SU-DHL-6 (cell line): ENCODE data around the gene RAP1GAP2.

Experiments
- H2AFZ ChIP-seq: fragments of 200-600 bp; sonication (generic); 2 replicates; pipeline ENCODE4 v1.6.1; 2014; ENCODE audit warnings: low read depth, mild to moderate bottlenecking, moderate library complexity, mixed read lengths, antibody characterized with exemption, low read length; ENCODE audit not compliant: severe bottlenecking
- H3F3A ChIP-seq: fragments of 200-600 bp; shearing (Covaris generic); 2 replicates; pipeline ENCODE4 v1.6.0; 2016; ENCODE audit warnings: antibody characterized with exemption, mild to moderate bottlenecking; ENCODE audit not compliant: insufficient read depth
- H3K27ac ChIP-seq: fragments of 200-600 bp; sonication (generic); 2 replicates; pipeline ENCODE4 v1.5.1; 2016; ENCODE audit warnings: low read depth, mild to moderate bottlenecking, low read length, moderate library complexity, mixed read lengths
- H3K27me3 ChIP-seq: fragments of 200-600 bp; sonication (generic), shearing (Covaris generic); 2 replicates; pipeline ENCODE4 v1.6.0; 2014; ENCODE audit warnings: mild to moderate bottlenecking, low read length
- H3K36me3 ChIP-seq: fragments of 200-600 bp; sonication (generic); 2 replicates; pipeline ENCODE4 v1.6.1; 2014; ENCODE audit warnings: mild to moderate bottlenecking, low read length, mixed read lengths
- H3K4me2 ChIP-seq: fragments of 300-600, 200-600 bp; shearing (Covaris generic), sonication (generic); 2 replicates; pipeline ENCODE4 v1.6.0; 2014; ENCODE audit warnings: low read length, low read depth, mild to moderate bottlenecking; ENCODE audit not compliant: poor library complexity, severe bottlenecking
- H3K4me3 ChIP-seq: fragments of 200-600 bp; sonication (generic); 2 replicates; pipeline ENCODE4 v1.5.1; 2014; ENCODE audit warnings: antibody characterized with exemption, low read length, mild to moderate bottlenecking, mixed read lengths; ENCODE audit not compliant: insufficient read depth, poor library complexity, severe bottlenecking
- H3K79me2 ChIP-seq: fragments of 200-600 bp; sonication (generic); 2 replicates; pipeline ENCODE4 v1.6.1; 2014; ENCODE audit warnings: mild to moderate bottlenecking, low read length, moderate library complexity; ENCODE audit not compliant: insufficient read depth
- H3K9ac ChIP-seq: fragments of 200-600 bp; sonication (generic); 2 replicates; pipeline ENCODE4 v1.7.0; 2014; ENCODE audit warnings: mild to moderate bottlenecking, low read length
- H3K9me2 ChIP-seq: fragments of 200-600 bp; sonication (generic); replicated peaks from 2 replicates; pipeline ENCODE4 v1.6.1; 2014; ENCODE audit warnings: low read length; ENCODE audit not compliant: insufficient read depth
- H3K9me3 ChIP-seq: fragments of 200-600 bp; sonication (generic); 2 replicates; pipeline ENCODE4 v1.6.1; 2014; ENCODE audit warnings: low read length, mixed read lengths; ENCODE audit not compliant: insufficient read depth
- H4K20me1 ChIP-seq: fragments of 200-600 bp; sonication (generic); 2 replicates; pipeline ENCODE4 v1.6.1; 2014; ENCODE audit warnings: low read depth, mild to moderate bottlenecking, antibody characterized with exemption, low read length, moderate library complexity, mixed read lengths
- EZH2phosphoT487 ChIP-seq: fragments of 200-600 bp; sonication (generic), shearing (Covaris generic); conservative IDR thresholded peaks from 2 replicates; pipeline ENCODE4 v1.6.1; 2018; ENCODE audit warnings: mild to moderate bottlenecking, antibody characterized with exemption, low read length, moderate library complexity, mixed read lengths
- TF ChIP-seq, protein P1 (sequence below): fragments of 200-600 bp; sonication (generic); IDR thresholded peaks from one replicate; pipeline ENCODE4 v1.5.1; 2017; ENCODE audit warnings: antibody characterized with exemption, mild to moderate bottlenecking, low read length, moderate library complexity; ENCODE audit not compliant: insufficient read depth, poor library complexity, severe bottlenecking

Gene RAP1GAP2

GRCh38 chr17:2758870-2759269, 37.4 kb upstream of the RAP1GAP2 start:
- Histone ChIP-seq H3F3A (no peaks in the 10 kb centered on the region), H3K36me3 (no peaks in the 10 kb centered on the region)

DNA sequence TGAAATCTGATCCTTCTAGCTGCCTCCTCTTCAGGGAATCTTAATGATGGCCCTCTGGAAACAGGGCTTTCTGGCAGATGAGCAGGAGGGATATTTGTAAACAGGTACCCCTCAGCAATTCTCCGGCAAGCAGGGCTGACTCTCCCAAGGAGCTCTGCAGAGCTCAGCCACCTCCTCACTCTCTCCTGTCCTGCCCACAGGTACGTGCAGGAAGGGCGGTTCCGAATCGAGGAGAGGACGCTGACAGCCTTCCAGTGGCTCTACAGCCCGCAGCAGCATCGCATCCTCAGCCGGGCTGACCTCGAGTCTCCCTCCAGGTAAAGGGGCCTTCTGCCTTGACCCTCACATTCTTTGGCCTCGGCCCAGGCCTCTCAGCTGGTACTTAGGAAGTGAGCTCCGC, 26.1 kb upstream of the RAP1GAP2 start:
- H3K36me3 ChIP-seq = no peaks in the 10 kb centered on the region
- no peaks in the 10 kb centered on the region for H3K9me3 ChIP-seq
- H3K79me2 ChIP-seq = no peaks in the 10 kb centered on the region
- TF ChIP-seq, protein P1, sequence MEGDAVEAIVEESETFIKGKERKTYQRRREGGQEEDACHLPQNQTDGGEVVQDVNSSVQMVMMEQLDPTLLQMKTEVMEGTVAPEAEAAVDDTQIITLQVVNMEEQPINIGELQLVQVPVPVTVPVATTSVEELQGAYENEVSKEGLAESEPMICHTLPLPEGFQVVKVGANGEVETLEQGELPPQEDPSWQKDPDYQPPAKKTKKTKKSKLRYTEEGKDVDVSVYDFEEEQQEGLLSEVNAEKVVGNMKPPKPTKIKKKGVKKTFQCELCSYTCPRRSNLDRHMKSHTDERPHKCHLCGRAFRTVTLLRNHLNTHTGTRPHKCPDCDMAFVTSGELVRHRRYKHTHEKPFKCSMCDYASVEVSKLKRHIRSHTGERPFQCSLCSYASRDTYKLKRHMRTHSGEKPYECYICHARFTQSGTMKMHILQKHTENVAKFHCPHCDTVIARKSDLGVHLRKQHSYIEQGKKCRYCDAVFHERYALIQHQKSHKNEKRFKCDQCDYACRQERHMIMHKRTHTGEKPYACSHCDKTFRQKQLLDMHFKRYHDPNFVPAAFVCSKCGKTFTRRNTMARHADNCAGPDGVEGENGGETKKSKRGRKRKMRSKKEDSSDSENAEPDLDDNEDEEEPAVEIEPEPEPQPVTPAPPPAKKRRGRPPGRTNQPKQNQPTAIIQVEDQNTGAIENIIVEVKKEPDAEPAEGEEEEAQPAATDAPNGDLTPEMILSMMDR = no peak
- TF ChIP-seq EZH2phosphoT487 = no peak
- H2AFZ ChIP-seq = no peak overlapping the region
- no peaks in the 10 kb centered on the region for H3F3A ChIP-seq
- H3K4me2 ChIP-seq = no peak overlapping the region
- no peak overlapping the region for H3K27ac ChIP-seq
- H3K9ac ChIP-seq = no peak overlapping the region
- H3K4me3 ChIP-seq = no peak overlapping the region
- H3K9me2 ChIP-seq = no peaks in the 10 kb centered on the region
- no peaks in the 10 kb centered on the region for H3K27me3 ChIP-seq
- H4K20me1 ChIP-seq = no peaks in the 10 kb centered on the region

More at GRCh38 chr17:2758870-2759269, 37.4 kb upstream of the RAP1GAP2 start:
- Histone ChIP-seq H2AFZ (no peak overlapping the region), H3K9me3 (no peaks in the 10 kb centered on the region), H3K79me2 (no peaks in the 10 kb centered on the region), H3K27ac (no peak overlapping the region), H3K9ac (no peak overlapping the region), H4K20me1 (no peaks in the 10 kb centered on the region), H3K9me2 (no peaks in the 10 kb centered on the region), H3K4me3 (no peak overlapping the region), H3K27me3 (no peaks in the 10 kb centered on the region), H3K4me2 (no peak overlapping the region)
- TF ChIP-seq EZH2phosphoT487 = no peak
- TF ChIP-seq, protein P1 = no peak

- Histone ChIP-seq H4K20me1 (no peaks in the 10 kb centered on the region), H3K9me3 (no peaks in the 10 kb centered on the region), H3K27ac (no peak overlapping the region), H3K9me2 (no peaks in the 10 kb centered on the region), H2AFZ (no peak overlapping the region), H3F3A (no peaks in the 10 kb centered on the region), H3K27me3 (no peaks in the 10 kb centered on the region), H3K4me3 (no peak overlapping the region), H3K36me3 (no peaks in the 10 kb centered on the region), H3K4me2 (no peak overlapping the region), H3K9ac (no peak overlapping the region), H3K79me2 (no peaks in the 10 kb centered on the region)
- TF ChIP-seq, protein P1 = no peak
- no peak for TF ChIP-seq EZH2phosphoT487
Measured at GRCh38 chr17:2775206-2775605, 21.0 kb upstream of the RAP1GAP2 start.

DNA sequence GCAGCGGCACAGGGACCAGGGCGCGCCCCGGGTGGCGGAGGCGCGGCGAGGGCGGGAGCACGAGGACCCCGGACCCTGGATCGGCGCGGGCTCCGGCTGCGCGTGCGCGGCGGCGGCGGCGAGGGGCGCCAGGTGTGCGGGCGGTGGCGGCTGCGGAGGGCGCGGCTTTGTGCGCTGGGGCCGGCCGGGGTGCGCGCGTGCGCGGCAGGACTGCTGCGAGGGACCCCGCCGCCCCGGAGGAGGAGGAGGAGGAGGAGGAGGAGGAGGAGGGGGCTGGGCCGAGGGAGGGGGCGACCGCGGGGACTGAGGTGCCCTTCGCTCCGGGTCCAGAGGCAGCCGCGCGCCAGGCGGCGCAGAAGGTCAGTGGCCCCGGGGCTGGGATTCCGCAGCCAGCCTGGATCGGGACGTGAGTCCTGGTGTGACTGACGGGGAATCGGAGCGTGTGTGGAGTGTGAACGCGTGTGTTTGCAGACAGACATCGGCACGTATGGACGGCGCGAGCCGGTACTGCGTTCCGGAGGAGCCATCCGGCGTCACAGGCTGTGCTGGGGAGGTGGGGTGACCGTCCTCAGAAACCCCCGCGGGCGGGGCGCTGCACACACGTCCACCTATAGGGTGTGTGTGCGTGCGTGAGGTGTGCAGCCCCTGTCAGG, 19.5 kb upstream of the RAP1GAP2 start:
- Histone ChIP-seq H4K20me1 (no peaks in the 10 kb centered on the region), H3K27ac (no peak overlapping the region), H3F3A (no peaks in the 10 kb centered on the region), H3K27me3 (no peaks in the 10 kb centered on the region), H3K9me2 (no peaks in the 10 kb centered on the region), H3K9ac (no peak overlapping the region), H3K79me2 (no peaks in the 10 kb centered on the region), H2AFZ (no peak overlapping the region), H3K4me3 (no peak overlapping the region), H3K9me3 (no peaks in the 10 kb centered on the region), H3K36me3 (no peaks in the 10 kb centered on the region), H3K4me2 (no peak overlapping the region)
- TF ChIP-seq EZH2phosphoT487 = no peak
- TF ChIP-seq, protein P1 = no peak
